IMR-90 (cell line): ENCODE results near the gene MR1. TPM values are rescaled to one million over a fixed set of nuclear protein-coding genes. Genes with fewer than 3 reads are reported as not detected.

ENCODE experiments used
- FOS ChIP-seq: fragments of 150-350 bp; IDR thresholded peaks from 2 replicates; pipeline ENCODE4 v1.6.1; 2016; ENCODE audit warnings: low read depth, low read length
- NFE2L2 ChIP-seq: fragments of 150-350 bp; IDR thresholded peaks from 2 replicates; pipeline ENCODE4 v1.6.1; 2016; ENCODE audit warnings: low read depth, mild to moderate bottlenecking, low read length
- polyA plus RNA-seq, 3 experiments: library from polyadenylated mRNA; depleted of rRNA; stranded (reverse); fragments of >200 nt; gene quantifications; 2 replicates each; pipeline ENCODE4 v1.2.3, GENCODE V29; 2012; ENCODE audit warnings: low replicate concordance in 1 of 3
- total RNA-seq: library from RNA; depleted of rRNA; stranded (reverse); fragments of >200 nt; gene quantifications from 2 replicates; pipeline ENCODE4 v1.2.3, GENCODE V29; 2012
- TF ChIP-seq, protein P1 (sequence below): conservative IDR thresholded peaks from 2 replicates; pipeline ENCODE4 v1.5.1; 2012; ENCODE audit warnings: mild to moderate bottlenecking, low read depth, low read length, improper control_type of control experiment

The MR1 gene
- total and polyA plus RNA-seq, 2 of the 4 experiments (the other 2 are of a cell fraction): 6.0 to 6.1 TPM

GRCh38 chr1:181104042-181104789, 70.4 kb downstream of the MR1 start (continued):
- TF ChIP-seq, protein P1, sequence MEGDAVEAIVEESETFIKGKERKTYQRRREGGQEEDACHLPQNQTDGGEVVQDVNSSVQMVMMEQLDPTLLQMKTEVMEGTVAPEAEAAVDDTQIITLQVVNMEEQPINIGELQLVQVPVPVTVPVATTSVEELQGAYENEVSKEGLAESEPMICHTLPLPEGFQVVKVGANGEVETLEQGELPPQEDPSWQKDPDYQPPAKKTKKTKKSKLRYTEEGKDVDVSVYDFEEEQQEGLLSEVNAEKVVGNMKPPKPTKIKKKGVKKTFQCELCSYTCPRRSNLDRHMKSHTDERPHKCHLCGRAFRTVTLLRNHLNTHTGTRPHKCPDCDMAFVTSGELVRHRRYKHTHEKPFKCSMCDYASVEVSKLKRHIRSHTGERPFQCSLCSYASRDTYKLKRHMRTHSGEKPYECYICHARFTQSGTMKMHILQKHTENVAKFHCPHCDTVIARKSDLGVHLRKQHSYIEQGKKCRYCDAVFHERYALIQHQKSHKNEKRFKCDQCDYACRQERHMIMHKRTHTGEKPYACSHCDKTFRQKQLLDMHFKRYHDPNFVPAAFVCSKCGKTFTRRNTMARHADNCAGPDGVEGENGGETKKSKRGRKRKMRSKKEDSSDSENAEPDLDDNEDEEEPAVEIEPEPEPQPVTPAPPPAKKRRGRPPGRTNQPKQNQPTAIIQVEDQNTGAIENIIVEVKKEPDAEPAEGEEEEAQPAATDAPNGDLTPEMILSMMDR: peak; percentile 18; the same call in 1 of the 2 replicates
- no peak for TF ChIP-seq NFE2L2
- no peak for TF ChIP-seq FOS
